ENCODE measurements around the gene TMEM252. TPM values are rescaled to one million over a fixed set of nuclear protein-coding genes. Genes with fewer than 3 reads are reported as not detected.

TMEM252 gene
- polyA plus RNA-seq, 1 of the 3 experiments (the other 2 are of a cell fraction): not detected

GRCh38 chr9:68567565-68567964, 26.9 kb upstream of the TMEM252 start (continued):
- no peak for TF ChIP-seq USF1 (IDR thresholded peaks at IDR 0.05; ENCODE audit: borderline replicate concordance, low read depth)
- TF ChIP-seq FOSL2 (IDR thresholded peaks at IDR 0.05; ENCODE audit: borderline replicate concordance, low read depth): no peak
- no peak for TF ChIP-seq MEF2A (IDR thresholded peaks at IDR 0.05; ENCODE audit: borderline replicate concordance, low read depth)

- H3K9ac ChIP-seq: no peak overlapping the region
- no peaks in the 10 kb centered on the region for H3K4me1 ChIP-seq (ENCODE audit: control insufficient read depth in 1 of 2, insufficient read depth in 2 of 2, low read depth in 1 of 2, low read length in 1 of 2)
- POLR2A ChIA-PET: no interaction called here
- no peak overlapping the region for H3K4me2 ChIP-seq
- no peaks in the 10 kb centered on the region for H3K36me3 ChIP-seq (replicated peaks in 1 of 2; ENCODE audit: control insufficient read depth in 1 of 2, insufficient read depth in 2 of 2, low read length in 1 of 2)
- H3K4me3 ChIP-seq (ENCODE audit: low read depth in 2 of 2, low read length in 1 of 2): no peak overlapping the region
- peaks cover 27% of the 10 kb centered on the region; the same call in 1 of the 2 replicates for H3K27me3 ChIP-seq (ENCODE audit: insufficient read depth)
- no peak for DNase-seq
- no peak for TF ChIP-seq GATA2 (CRISPR knock-in tag; IDR thresholded peaks at IDR 0.05)
- no peak for TF ChIP-seq FOXJ3 (CRISPR knock-in tag; IDR thresholded peaks at IDR 0.05)
- TF ChIP-seq MAX (IDR thresholded peaks at IDR 0.05; ENCODE audit: low read depth): no peak
- no peak for TF ChIP-seq SMC3 (IDR thresholded peaks at IDR 0.05; ENCODE audit: low read depth, low read length)
- TF ChIP-seq CHD2 (IDR thresholded peaks at IDR 0.05; ENCODE audit: low read length, partially characterized antibody): no peak
- TF ChIP-seq RCOR1 (IDR thresholded peaks at IDR 0.05; ENCODE audit: low read length): no peak
- TF ChIP-seq TEAD4 (IDR thresholded peaks at IDR 0.05; ENCODE audit: borderline replicate concordance, insufficient read depth): no peak
- TF ChIP-seq EZH2phosphoT487 (IDR thresholded peaks at IDR 0.05; ENCODE audit: borderline replicate concordance, low read depth): no peak
- no peak for TF ChIP-seq ELF1 (IDR thresholded peaks at IDR 0.05)
- TF ChIP-seq JUND (IDR thresholded peaks at IDR 0.05): no peak
- no peak for TF ChIP-seq NFIC (IDR thresholded peaks at IDR 0.05; ENCODE audit: borderline replicate concordance)
- TF ChIP-seq POLR2AphosphoS5 (IDR thresholded peaks at IDR 0.05; ENCODE audit: low read depth, low read length): no peak
- TF ChIP-seq GABPA (IDR thresholded peaks at IDR 0.05; ENCODE audit: low read depth): no peak
- no peak for TF ChIP-seq MEF2A (IDR thresholded peaks at IDR 0.05; ENCODE audit: borderline replicate concordance, low read depth)
- no peak for TF ChIP-seq FOSL2 (IDR thresholded peaks at IDR 0.05; ENCODE audit: borderline replicate concordance, low read depth)
- no peak for TF ChIP-seq EP300 (IDR thresholded peaks at IDR 0.05; ENCODE audit: borderline replicate concordance in 1 of 2, low read depth in 1 of 2, low read length in 1 of 2)
- TF ChIP-seq IRF3 (IDR thresholded peaks at IDR 0.05; ENCODE audit: low read depth, low read length): no peak
- no peak for TF ChIP-seq PBX3 (IDR thresholded peaks at IDR 0.05)
- TF ChIP-seq NRF1 (IDR thresholded peaks at IDR 0.05; ENCODE audit: low read depth, low read length): no peak
- H3K79me2 ChIP-seq (ENCODE audit: insufficient read depth): no peaks in the 10 kb centered on the region
- no peak overlapping the region for H2AFZ ChIP-seq (ENCODE audit: low read depth)
- no peak overlapping the region for H3K27ac ChIP-seq (ENCODE audit: low read depth in 2 of 2, low read length in 1 of 2)
- no peaks in the 10 kb centered on the region for H4K20me1 ChIP-seq (ENCODE audit: insufficient read depth)
- H3K9me2 ChIP-seq: no peaks in the 10 kb centered on the region
- CTCF ChIA-PET: no interaction called here
- 5% methylated on average over 2 of the region's 2 CpGs for WGBS (ENCODE audit: low lambda C conversion rate)
- H3K9me3 ChIP-seq: no peaks in the 10 kb centered on the region
- H3F3A ChIP-seq (replicated peaks; ENCODE audit: insufficient read depth): no peaks in the 10 kb centered on the region
Measured at GRCh38 chr9:68562461-68562860, 21.8 kb upstream of the TMEM252 start.

Measured in SK-N-SH (cell line).